Measurements from ENCODE around the gene DPM1.

GRCh38 chr20:50918403-50918802, 39.9 kb downstream of the DPM1 start:
- TF ChIP-seq, protein P1, sequence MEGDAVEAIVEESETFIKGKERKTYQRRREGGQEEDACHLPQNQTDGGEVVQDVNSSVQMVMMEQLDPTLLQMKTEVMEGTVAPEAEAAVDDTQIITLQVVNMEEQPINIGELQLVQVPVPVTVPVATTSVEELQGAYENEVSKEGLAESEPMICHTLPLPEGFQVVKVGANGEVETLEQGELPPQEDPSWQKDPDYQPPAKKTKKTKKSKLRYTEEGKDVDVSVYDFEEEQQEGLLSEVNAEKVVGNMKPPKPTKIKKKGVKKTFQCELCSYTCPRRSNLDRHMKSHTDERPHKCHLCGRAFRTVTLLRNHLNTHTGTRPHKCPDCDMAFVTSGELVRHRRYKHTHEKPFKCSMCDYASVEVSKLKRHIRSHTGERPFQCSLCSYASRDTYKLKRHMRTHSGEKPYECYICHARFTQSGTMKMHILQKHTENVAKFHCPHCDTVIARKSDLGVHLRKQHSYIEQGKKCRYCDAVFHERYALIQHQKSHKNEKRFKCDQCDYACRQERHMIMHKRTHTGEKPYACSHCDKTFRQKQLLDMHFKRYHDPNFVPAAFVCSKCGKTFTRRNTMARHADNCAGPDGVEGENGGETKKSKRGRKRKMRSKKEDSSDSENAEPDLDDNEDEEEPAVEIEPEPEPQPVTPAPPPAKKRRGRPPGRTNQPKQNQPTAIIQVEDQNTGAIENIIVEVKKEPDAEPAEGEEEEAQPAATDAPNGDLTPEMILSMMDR (IDR thresholded peaks at IDR 0.05) = no peak
- TF ChIP-seq POLR2A (IDR thresholded peaks at IDR 0.05) (no peak), EP300 (IDR thresholded peaks at IDR 0.05) (no peak), POLR2AphosphoS5 (IDR thresholded peaks at IDR 0.05) (no peak)
